Ishikawa (cell line): Measurements from ENCODE around the gene NUP210.
A peak's percentile ranks its signal among the peaks of the same experiment; 100 is the strongest.

Experiments
- CEBPB ChIP-seq: IDR thresholded peaks from 2 replicates; pipeline ENCODE4 v1.6.1; 2012
- CREB1 ChIP-seq: IDR thresholded peaks from 2 replicates; pipeline ENCODE4 v1.6.1; 2012; ENCODE audit warnings: low read depth
- EGR1 ChIP-seq: IDR thresholded peaks from 2 replicates; pipeline ENCODE4 v1.6.1; 2012
- EP300 ChIP-seq: IDR thresholded peaks from 2 replicates; pipeline ENCODE4 v1.6.1; 2012; ENCODE audit warnings: borderline replicate concordance
- FOXM1 ChIP-seq: IDR thresholded peaks from 2 replicates; pipeline ENCODE4 v1.6.1; 2012; ENCODE audit warnings: low read depth, borderline replicate concordance
- NFIC ChIP-seq: IDR thresholded peaks from 2 replicates; pipeline ENCODE4 v1.6.1; 2012
- RAD21 ChIP-seq: IDR thresholded peaks from 2 replicates; pipeline ENCODE4 v1.6.1; 2012; ENCODE audit warnings: low read depth
- TAF1 ChIP-seq: IDR thresholded peaks from 2 replicates; pipeline ENCODE4 v1.6.1; 2012; ENCODE audit warnings: low read depth, mild to moderate bottlenecking
- TCF12 ChIP-seq: IDR thresholded peaks from 2 replicates; pipeline ENCODE4 v1.6.1; 2012; ENCODE audit warnings: low read depth
- TEAD4 ChIP-seq: IDR thresholded peaks from 2 replicates; pipeline ENCODE4 v1.6.1; 2012
- YY1 ChIP-seq: IDR thresholded peaks from 2 replicates; pipeline ENCODE4 v1.6.1; 2012; ENCODE audit warnings: low read depth
- ZBTB7A ChIP-seq: IDR thresholded peaks from 2 replicates; pipeline ENCODE4 v1.6.1; 2012; ENCODE audit warnings: low read depth
- TF ChIP-seq, protein P1 (sequence below): IDR thresholded peaks from 2 replicates; pipeline ENCODE4 v1.6.1; 2012
- TF ChIP-seq, protein P2 (sequence below): IDR thresholded peaks from 2 replicates; pipeline ENCODE4 v1.6.1; 2012
- TF ChIP-seq, protein P3 (sequence below): IDR thresholded peaks from 2 replicates; pipeline ENCODE4 v1.6.1; 2012; ENCODE audit warnings: low read depth, mild to moderate bottlenecking

Gene NUP210

DNA sequence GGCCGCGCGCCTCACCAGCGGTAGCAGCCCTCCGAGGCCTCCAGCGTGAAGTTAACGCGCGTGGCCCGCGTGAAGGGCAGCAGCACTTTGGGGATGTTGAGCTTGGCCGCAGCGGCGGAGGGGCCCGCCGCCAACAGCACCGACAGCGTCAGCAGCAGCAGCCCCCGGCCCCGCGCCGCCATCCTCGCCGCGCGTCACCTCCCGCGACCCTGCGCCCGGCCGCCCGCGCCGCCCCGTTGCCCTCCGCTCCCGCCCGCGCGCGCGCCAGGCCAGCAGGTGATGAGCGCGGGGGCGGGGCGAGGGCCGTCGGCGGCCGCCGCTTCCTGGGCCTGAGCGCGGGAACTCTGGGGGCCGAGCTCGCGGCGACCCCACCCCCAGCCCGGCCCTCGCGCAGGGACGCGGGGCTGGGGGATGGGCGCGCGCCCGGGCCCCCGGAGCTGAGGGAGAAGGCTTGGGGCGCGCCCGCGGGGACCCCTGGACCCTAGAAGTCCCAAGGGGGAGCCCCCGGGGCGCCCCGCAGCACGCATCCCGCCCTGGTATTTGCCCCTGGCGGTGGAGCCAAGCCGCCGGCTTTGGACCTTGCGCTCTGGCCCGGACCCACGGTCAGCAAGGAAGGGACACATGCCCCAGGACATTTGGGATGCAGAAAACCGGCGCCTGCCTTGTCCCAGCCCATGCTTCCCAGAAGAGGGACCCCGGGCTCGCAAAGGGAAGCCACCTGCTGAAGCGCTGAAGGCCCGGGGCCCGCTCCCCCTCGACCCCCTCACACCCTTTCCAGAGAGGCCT, at the start of gene NUP210:
Gene NUP210, minus strand, starts transcription at position 278 of the 786 bp plus-strand sequence. Its CDS starts 96 bp downstream, at position 182.
- TF ChIP-seq TAF1, result no peak
- TF ChIP-seq ZBTB7A, result peak; percentile 82
- TF ChIP-seq YY1, result no peak; the same call in 1 of the 2 replicates
- peak; percentile 10; the same call in 1 of the 2 replicates for TF ChIP-seq EGR1
- TF ChIP-seq, protein P1, sequence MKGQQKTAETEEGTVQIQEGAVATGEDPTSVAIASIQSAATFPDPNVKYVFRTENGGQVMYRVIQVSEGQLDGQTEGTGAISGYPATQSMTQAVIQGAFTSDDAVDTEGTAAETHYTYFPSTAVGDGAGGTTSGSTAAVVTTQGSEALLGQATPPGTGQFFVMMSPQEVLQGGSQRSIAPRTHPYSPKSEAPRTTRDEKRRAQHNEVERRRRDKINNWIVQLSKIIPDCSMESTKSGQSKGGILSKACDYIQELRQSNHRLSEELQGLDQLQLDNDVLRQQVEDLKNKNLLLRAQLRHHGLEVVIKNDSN, result 0 out of 2 replicates have a peak, but pooled peaks have one; percentile 8

DNA sequence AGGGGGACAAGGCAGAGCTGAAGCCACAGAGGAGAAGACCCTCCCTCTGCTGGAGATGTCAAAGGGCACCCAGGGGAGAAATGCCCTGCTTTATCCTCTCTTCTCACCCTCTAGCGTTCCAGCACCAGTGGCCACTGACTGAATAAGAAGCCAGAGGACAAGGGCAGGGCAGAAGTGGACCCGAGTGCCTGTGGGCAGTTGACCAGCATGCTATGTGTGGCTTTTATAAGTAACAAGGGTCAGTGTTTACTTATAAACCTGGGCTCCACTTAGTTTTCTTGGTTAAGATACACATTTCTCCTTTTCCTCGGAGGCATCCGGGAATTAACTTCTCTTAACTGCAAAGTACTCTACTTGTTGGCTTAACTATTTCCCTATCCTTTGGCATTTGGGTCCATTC, 46.7 kb upstream of the NUP210 start:
- TF ChIP-seq, protein P2, sequence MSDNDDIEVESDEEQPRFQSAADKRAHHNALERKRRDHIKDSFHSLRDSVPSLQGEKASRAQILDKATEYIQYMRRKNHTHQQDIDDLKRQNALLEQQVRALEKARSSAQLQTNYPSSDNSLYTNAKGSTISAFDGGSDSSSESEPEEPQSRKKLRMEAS, result no peak
- TF ChIP-seq, protein P3, sequence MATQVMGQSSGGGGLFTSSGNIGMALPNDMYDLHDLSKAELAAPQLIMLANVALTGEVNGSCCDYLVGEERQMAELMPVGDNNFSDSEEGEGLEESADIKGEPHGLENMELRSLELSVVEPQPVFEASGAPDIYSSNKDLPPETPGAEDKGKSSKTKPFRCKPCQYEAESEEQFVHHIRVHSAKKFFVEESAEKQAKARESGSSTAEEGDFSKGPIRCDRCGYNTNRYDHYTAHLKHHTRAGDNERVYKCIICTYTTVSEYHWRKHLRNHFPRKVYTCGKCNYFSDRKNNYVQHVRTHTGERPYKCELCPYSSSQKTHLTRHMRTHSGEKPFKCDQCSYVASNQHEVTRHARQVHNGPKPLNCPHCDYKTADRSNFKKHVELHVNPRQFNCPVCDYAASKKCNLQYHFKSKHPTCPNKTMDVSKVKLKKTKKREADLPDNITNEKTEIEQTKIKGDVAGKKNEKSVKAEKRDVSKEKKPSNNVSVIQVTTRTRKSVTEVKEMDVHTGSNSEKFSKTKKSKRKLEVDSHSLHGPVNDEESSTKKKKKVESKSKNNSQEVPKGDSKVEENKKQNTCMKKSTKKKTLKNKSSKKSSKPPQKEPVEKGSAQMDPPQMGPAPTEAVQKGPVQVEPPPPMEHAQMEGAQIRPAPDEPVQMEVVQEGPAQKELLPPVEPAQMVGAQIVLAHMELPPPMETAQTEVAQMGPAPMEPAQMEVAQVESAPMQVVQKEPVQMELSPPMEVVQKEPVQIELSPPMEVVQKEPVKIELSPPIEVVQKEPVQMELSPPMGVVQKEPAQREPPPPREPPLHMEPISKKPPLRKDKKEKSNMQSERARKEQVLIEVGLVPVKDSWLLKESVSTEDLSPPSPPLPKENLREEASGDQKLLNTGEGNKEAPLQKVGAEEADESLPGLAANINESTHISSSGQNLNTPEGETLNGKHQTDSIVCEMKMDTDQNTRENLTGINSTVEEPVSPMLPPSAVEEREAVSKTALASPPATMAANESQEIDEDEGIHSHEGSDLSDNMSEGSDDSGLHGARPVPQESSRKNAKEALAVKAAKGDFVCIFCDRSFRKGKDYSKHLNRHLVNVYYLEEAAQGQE, result no peak
- TF ChIP-seq EP300, result no peak
- TF ChIP-seq FOXM1, result no peak
- no peak for TF ChIP-seq CEBPB
- TF ChIP-seq, protein P1, result no peak
- no peak for TF ChIP-seq TEAD4

DNA sequence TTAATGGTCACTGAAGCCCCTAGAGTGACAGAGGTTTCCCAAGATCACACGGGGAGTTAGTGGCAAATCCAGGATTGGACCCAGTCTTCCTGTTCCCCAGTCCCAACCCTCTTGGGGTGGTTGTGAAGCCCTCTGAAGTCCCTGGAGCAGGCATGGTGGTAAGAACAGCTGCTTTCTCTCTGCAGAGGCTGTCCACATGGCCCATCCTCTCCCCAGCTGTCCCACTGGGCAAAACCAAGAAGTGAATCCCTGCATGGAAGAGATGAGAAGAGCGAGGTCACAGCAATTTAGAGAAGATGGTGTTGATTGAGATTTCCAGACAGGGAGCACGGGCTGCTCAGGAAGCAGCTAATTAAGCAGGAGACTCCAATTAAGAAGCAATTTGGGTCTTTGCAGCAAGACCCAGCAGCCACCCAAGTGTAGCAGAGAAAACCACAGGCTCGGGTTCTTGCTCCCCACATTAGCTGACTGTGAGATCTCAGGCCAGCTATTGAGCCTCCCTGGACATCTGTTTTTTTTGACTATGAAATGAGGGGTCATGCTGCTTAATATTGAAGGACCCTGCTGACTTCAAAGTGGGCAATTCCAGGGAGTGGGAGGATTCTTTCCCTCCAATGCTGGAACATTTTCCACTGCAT, 45.2 kb upstream of the NUP210 start:
- TF ChIP-seq TAF1 (no peak), ZBTB7A (no peak), FOXM1 (no peak), NFIC (no peak), CEBPB (no peak), RAD21 (no peak), CREB1 (no peak), EP300 (no peak), EGR1 (no peak), TCF12 (no peak), YY1 (no peak), TEAD4 (no peak)
- TF ChIP-seq, protein P3, result no peak
- TF ChIP-seq, protein P1, result no peak
- TF ChIP-seq, protein P2, result no peak

DNA sequence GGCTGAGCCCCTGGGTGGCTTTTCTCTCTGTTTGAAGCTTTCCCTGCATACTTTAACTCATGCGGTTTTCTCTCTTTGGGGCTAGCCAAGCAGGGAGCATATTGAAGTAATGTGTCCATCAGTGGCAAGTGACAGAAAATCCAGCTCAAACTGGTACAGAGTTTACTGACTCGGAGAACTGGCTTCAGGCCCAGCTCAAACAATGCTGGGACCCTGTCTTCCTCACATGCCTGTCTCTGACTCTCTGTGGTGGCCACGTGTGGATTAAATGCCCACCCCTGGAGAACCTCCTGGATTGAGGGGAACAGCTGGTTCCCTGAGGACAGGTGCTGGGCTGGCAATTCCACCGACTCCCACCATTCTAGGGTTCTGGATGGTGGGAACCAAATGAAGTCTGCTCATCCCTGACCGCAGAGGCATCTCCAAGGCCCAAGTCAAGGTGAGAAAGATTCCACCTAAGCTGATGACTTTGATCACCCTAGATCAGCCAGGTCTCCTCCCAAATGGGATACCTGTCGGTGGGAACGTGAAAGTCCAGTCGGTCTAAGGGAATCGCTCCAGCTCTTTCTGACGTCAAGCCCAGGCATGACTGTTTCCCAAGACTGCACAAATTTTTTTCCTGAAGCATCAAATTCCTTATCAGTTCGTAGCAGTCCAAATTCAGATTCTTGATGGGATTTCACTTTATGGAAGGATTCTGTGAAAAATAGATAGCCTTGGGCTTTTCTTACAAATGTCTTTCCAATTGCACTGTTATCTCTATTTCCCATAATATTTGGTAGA, 43.7 kb upstream of the NUP210 start:
- no peak for TF ChIP-seq EP300

DNA sequence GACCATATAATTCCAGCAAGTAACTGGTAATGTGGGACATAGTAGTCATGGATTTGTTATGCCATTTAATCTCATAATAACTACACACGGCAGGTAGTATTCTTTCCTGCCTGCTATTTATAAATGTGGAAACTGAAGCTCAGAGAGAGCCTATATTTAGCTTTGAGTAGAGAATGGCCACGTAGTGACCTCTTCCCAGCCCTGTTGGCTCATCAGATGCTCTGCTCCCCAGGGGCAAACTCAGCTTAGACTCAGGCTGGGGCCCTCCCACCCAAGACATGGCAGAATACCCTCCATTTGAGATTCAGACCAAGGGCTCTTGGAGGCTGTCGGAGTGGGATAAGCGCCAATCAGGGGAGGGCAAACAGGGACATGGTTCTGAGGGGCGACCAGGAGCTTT, 42.7 kb upstream of the NUP210 start:
- no peak for TF ChIP-seq TAF1
- TF ChIP-seq FOXM1, result no peak
- no peak for TF ChIP-seq EGR1
- no peak for TF ChIP-seq ZBTB7A
- TF ChIP-seq EP300, result no peak
- TF ChIP-seq YY1, result no peak
- TF ChIP-seq, protein P3, result no peak
- no peak for TF ChIP-seq TEAD4
- TF ChIP-seq RAD21, result no peak
- TF ChIP-seq CREB1, result no peak
- no peak for TF ChIP-seq CEBPB
- TF ChIP-seq, protein P2, result no peak
- TF ChIP-seq, protein P1, result no peak
- no peak for TF ChIP-seq NFIC
- TF ChIP-seq TCF12, result no peak
